RWPE2 (cell line): Measurements from ENCODE around the gene FAM53B.

Experiments used
- ATAC-seq: fragments of 200-7000 bp; cut with Tn5 transposase; 3 replicates; pipeline ENCODE4 v1.9.1; 2021; ENCODE audit warnings: low read depth
- DNase-seq: peaks from one replicate; pipeline ENCODE4 v3.0.0-alpha.2; 2020; ENCODE audit warnings: low spot score
- H3K27ac ChIP-seq: fragments of 450-650 bp; 2 replicates; pipeline ENCODE4 v1.5.1; 2017; ENCODE audit warnings: mild to moderate bottlenecking; ENCODE audit not compliant: poor library complexity, severe bottlenecking
- H3K27me3 ChIP-seq: fragments of 250-450 bp; sonication (Bioruptor Pico); 2 replicates; pipeline ENCODE4 v1.5.1; 2021; ENCODE audit warnings: mild to moderate bottlenecking, moderate library complexity; ENCODE audit not compliant: insufficient read depth, poor library complexity, severe bottlenecking
- H3K36me3 ChIP-seq: fragments of 250-450 bp; sonication (Bioruptor Pico); 2 replicates; pipeline ENCODE4 v1.5.1; 2020; ENCODE audit warnings: low read depth, mild to moderate bottlenecking, moderate library complexity
- H3K4me1 ChIP-seq: fragments of 250-450 bp; sonication (Bioruptor Pico); 2 replicates; pipeline ENCODE4 v1.5.1; 2021; ENCODE audit warnings: mild to moderate bottlenecking, moderate library complexity; ENCODE audit not compliant: insufficient read depth, poor library complexity, severe bottlenecking
- H3K4me3 ChIP-seq: fragments of 250-450 bp; sonication (Bioruptor Pico); 2 replicates; pipeline ENCODE4 v1.5.1; 2021; ENCODE audit warnings: mild to moderate bottlenecking, moderate library complexity; ENCODE audit not compliant: severe bottlenecking
- H3K9me3 ChIP-seq: fragments of 250-450 bp; sonication (Bioruptor Pico); 2 replicates; pipeline ENCODE4 v1.5.1; 2021; ENCODE audit warnings: mild to moderate bottlenecking, moderate library complexity; ENCODE audit not compliant: severe bottlenecking
- TF ChIP-seq, protein P1 (sequence below): fragments of 450-650 bp; IDR thresholded peaks from one replicate; pipeline ENCODE4 v1.5.1; 2017; ENCODE audit warnings: mild to moderate bottlenecking, moderate library complexity; ENCODE audit not compliant: poor library complexity, severe bottlenecking

Gene FAM53B

DNA sequence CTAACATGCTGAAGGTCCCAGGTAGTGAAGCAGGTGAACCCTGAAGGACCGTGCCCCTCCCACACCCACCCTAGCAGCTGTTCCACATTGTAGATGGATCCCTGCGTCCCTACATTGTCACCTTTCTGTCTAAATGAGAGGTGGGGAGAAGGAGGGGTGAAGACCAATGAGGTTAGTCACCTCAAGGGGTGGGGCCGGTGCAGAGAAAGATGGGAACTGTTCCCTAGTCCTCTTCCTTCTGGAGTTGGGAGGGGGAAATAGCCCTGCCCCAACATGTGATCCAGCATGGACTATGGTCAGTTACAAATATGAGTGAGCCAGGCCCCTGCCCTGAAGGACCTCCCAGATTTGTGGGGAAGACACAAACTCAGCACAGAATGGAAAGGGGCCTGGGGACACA is 158.0 kb downstream of the FAM53B start:
- DNase-seq, result no peak
- ATAC-seq, result no peak
- Histone ChIP-seq H3K27ac (no peak overlapping the region), H3K4me1 (no peaks in the 10 kb centered on the region), H3K27me3 (no peaks in the 10 kb centered on the region), H3K4me3 (no peak overlapping the region), H3K9me3 (no peaks in the 10 kb centered on the region), H3K36me3 (no peaks in the 10 kb centered on the region)
- TF ChIP-seq, protein P1, sequence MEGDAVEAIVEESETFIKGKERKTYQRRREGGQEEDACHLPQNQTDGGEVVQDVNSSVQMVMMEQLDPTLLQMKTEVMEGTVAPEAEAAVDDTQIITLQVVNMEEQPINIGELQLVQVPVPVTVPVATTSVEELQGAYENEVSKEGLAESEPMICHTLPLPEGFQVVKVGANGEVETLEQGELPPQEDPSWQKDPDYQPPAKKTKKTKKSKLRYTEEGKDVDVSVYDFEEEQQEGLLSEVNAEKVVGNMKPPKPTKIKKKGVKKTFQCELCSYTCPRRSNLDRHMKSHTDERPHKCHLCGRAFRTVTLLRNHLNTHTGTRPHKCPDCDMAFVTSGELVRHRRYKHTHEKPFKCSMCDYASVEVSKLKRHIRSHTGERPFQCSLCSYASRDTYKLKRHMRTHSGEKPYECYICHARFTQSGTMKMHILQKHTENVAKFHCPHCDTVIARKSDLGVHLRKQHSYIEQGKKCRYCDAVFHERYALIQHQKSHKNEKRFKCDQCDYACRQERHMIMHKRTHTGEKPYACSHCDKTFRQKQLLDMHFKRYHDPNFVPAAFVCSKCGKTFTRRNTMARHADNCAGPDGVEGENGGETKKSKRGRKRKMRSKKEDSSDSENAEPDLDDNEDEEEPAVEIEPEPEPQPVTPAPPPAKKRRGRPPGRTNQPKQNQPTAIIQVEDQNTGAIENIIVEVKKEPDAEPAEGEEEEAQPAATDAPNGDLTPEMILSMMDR, result no peak

DNA sequence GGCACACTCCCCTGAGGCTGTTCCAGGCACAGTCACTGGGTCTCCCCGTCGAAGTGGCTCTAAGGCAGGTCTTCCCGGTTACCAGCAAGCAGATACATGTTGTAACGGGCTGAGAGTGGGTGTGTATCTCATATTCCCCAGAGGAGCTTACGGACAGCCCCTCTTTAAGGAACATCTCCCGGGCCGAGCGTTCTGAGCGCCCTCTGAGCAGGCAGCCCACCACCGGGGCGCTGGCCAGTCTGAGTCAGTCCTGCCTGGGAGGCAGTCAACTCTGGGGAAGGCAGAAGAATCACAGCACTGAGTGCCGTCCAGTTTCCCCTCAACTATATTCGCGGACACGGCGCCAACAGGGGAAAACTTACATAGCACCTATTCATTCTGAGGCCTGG is 165.2 kb downstream of the FAM53B start:
- Histone ChIP-seq H3K9me3 (no peaks in the 10 kb centered on the region), H3K36me3 (no peaks in the 10 kb centered on the region), H3K27me3 (no peaks in the 10 kb centered on the region), H3K4me1 (no peaks in the 10 kb centered on the region), H3K4me3 (no peak overlapping the region), H3K27ac (no peak overlapping the region)
- DNase-seq (peak; percentile 56), ATAC-seq (peak; percentile 75)
- TF ChIP-seq, protein P1, result no peak

GRCh38 chr10:124578231-124579010 is 165.8 kb downstream of the FAM53B start:
- Histone ChIP-seq H3K9me3 (no peaks in the 10 kb centered on the region), H3K4me3 (no peak overlapping the region), H3K27ac (no peak overlapping the region), H3K4me1 (no peaks in the 10 kb centered on the region), H3K27me3 (no peaks in the 10 kb centered on the region), H3K36me3 (no peaks in the 10 kb centered on the region)
- ATAC-seq (peak; percentile 26; the same call in 2 of the 3 replicates), DNase-seq (no peak)
- TF ChIP-seq, protein P1, result no peak

- ATAC-seq (no peak), DNase-seq (no peak)
- no peak overlapping the region for H3K27ac ChIP-seq
- H3K36me3 ChIP-seq, result no peaks in the 10 kb centered on the region
- no peaks in the 10 kb centered on the region for H3K9me3 ChIP-seq
- H3K4me3 ChIP-seq, result no peak overlapping the region
- no peaks in the 10 kb centered on the region for H3K27me3 ChIP-seq
- no peaks in the 10 kb centered on the region for H3K4me1 ChIP-seq
- TF ChIP-seq, protein P1, result no peak
These were observed 166.5 kb downstream of the FAM53B start for GRCh38 chr10:124577651-124578050.
